SU-DHL-6 (cell line): ENCODE measurements around the gene TMEM11.

Source experiments
- CTCF ChIP-seq: fragments of 200-600 bp; sonication (generic); IDR thresholded peaks from one replicate; pipeline ENCODE4 v1.5.1; 2017; ENCODE audit warnings: antibody characterized with exemption, mild to moderate bottlenecking, low read length, moderate library complexity; ENCODE audit not compliant: insufficient read depth, poor library complexity, severe bottlenecking
- EZH2phosphoT487 ChIP-seq: fragments of 200-600 bp; sonication (generic), shearing (Covaris generic); conservative IDR thresholded peaks from 2 replicates; pipeline ENCODE4 v1.6.1; 2018; ENCODE audit warnings: mild to moderate bottlenecking, antibody characterized with exemption, low read length, moderate library complexity, mixed read lengths

- TF ChIP-seq CTCF (no peak), EZH2phosphoT487 (no peak)
Measured at GRCh38 chr17:21199311-21199710, 14.7 kb downstream of the TMEM11 start.
